Right ventricle myocardium superior (tissue), 1 donor: Measurements from ENCODE around the gene QARS1. TPM values are rescaled to one million over a fixed set of nuclear protein-coding genes. Genes with fewer than 3 reads are reported as not detected.

Experiments used
- ATAC-seq: fragments of 200-7000 bp; cut with Tn5 transposase; one replicate; pipeline ENCODE4 v1.9.1; 2020; ENCODE audit warnings: mild to moderate bottlenecking; ENCODE audit not compliant: poor library complexity
- DNase-seq: peaks from one replicate; pipeline ENCODE4 v3.0.0-alpha.2; 2020
- intact Hi-C: fragments of 100-400 bp; cut with DNase I; formaldehyde crosslinking; loops from one replicate; pipeline ENCODE4 v1.11.2; 2022
- long read RNA-seq: library from polyadenylated mRNA; unstranded; transcript quantifications from one replicate; pipeline ENCODE4 v2.0.0, GENCODE V29; 2021
- total RNA-seq: library from RNA; stranded (reverse); fragmentation: NEBNext Ultra II Directional; extraction: Animal tissue kit (Norgen Biotek cat#: 25700); gene quantifications from one replicate; pipeline ENCODE4 v1.2.1, GENCODE V29; 2021
- donor health status: DM: no; HTN: yes; CAD: no; lungs with severe emphysema.

The QARS1 gene
- total RNA-seq, result 207 TPM
- long read RNA-seq, transcript QARS-201 (24 exons, 2,827 nt), result major isoform, 308 of 490 reads
- long read RNA-seq, transcript QARS-209 (23 exons, 2,362 nt), result minor isoform, 80 of 490 reads
- long read RNA-seq, partial matches to known transcripts, result 53 of 490 reads
- long read RNA-seq, other reads (novel, unspliced or antisense), result 49 of 490 reads

DNA sequence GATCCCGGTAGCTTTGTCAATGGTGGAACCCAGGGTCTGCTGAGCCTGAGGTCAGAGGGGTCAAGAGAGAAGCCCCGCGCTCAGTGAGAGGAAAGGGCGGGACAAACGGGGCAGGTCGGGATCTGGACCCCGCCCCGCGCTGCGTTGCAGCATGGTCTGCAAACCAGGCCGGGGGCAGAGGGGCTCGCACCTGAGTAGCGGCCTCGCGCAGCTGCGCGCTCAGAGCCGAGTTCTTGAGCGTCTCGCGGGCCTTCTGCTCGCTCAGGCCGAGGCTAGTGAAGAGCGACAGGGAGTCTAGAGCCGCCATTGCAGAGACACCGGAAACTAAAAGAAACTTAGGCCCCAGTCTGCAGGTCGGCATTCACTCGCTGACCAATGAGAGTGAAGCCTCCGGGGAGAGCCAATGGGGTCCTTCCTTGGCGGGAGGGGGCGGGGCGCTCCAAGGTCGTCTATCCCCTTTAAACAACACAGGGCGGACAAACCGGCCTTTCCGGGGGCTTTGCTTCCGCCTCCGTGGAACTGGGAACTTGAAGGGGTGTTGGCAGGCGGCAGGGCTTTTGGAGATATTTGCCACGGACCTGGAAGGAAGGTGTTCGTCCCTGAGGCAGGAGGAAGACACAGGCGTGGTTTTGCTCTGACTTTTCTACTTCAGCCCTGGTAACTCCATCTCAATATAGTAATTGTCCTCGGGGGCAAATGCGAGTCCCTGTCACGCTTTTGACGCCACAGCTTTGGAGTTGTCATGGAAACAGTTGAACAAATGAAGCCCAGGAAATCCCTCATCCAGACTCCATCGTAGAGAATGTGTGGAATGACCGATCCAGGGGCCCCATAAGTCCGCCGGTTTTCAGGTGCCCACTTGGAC lies at the start of gene QARS1:
Gene QARS1, minus strand, starts transcription at position 331 of the 865 bp plus-strand sequence. Its CDS starts 24 bp downstream, at position 307.
- ATAC-seq (peak; percentile 98), DNase-seq (peak; percentile 97)
- intact Hi-C loops, result no loop called here

DNA sequence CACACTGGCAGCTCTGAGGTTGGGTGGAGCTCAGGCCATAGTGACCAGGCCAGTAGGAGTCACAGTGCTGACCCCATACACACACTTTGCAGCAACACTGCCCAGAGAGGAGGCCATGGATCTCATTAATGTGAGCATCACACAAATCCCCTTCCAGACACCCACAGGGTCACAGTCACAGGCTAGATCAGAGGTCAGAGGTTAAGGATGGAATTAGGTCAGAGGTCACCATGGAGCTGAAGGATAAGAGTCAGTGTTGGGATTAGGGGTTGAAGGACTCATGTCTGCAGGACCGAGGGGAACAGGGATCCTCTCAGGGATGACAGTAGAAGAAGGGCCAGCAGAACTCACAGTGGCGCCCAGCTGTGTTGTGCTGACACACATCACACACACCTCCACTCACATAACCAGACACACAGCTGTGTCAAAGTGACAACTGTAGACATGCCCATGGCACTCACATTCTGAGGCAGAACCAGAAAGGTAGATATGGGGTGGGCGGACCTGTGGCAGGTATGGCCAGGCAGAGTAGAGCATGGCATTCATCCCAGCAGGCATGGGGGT lies 48.9 kb upstream of the QARS1 start:
- ATAC-seq, result no peak
- intact Hi-C loops, result no loop called here

DNA sequence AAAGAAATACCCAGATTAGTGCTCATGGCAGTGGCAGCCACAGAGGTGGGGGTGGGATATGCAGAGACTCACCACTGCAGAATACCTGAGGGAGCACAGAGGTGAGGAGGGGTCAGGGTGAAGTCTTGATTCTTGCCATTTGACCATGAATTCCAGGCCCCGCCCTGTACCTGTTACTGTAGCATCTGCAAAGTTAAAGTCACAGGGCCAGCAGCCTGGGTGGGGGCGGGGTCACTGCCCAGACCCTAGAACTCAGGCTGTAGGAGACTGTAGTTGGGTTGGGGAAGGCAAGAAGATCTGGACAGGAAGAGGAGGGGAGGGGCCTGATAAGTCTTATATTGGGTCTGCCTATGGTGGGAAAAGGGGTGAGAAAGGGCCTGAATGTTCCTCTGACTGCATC lies 47.1 kb upstream of the QARS1 start:
- DNase-seq, result no peak
- no peak for ATAC-seq
- intact Hi-C loops, result no loop called here

More for the DNA sequence above, 48.9 kb upstream of the QARS1 start:
- no peak for DNase-seq

DNA sequence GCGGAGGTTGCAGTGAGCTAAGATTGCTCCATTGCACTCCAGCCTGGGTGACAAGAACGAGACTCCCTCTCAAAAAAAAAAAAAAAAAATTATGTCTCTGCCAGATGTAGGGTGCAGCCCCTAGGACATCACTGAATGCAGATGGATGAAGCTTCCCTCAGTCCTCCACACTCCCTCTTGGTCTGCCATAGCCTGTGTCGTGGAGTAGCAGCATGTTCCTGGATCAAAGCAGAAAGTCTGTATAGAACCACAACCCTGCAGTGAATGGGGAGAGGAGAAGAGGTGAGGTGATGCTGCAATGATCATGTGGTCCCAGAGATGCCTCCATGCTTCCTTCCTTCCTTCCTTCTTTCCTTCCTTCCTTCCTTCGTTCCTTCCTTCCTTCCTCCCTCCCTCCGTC lies 43.6 kb upstream of the QARS1 start:
- DNase-seq (no peak), ATAC-seq (no peak)
- intact Hi-C loops, result no loop called here

DNA sequence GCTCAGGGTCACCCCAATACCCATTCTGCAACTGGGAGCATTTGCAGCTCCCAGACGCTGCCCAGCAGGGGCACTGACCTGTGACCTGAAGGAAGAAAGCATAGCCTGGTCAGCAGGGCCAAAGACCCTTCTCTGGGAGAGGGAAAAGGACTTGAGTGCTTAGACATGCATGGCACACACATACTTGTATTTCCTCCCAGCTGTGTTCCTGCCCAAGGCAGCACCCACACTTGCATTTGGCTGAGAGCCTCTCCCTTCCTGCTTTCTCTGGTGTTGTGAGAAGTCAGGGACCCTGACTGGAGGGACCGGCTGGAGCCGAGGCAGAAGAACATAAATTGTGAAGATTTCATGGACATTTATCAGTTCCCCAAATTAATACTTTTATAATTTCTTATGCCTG lies 35.5 kb upstream of the QARS1 start:
- intact Hi-C loops, result no loop called here
- no peak for DNase-seq
- no peak for ATAC-seq

DNA sequence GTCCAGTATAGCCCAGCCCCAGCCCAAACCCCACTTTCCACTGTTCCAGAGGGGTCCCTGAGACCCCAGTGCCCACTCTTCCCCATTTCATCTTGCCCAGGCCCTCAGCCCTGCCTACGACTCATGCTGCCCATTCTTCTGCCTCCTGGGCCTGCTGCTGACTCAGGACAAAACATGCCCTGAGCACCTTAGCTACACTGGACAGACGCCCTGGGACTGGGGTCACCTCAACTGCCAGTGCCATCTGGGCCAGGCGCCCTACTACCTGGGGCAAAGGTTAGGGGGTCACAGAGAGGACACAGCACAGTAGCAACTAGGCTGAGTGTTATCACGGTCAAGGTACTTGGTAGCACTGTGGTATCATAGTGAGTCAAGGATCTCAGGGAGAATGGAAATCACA lies 30.9 kb upstream of the QARS1 start:
- ATAC-seq (no peak), DNase-seq (no peak)
- intact Hi-C loops, result no loop called here

DNA sequence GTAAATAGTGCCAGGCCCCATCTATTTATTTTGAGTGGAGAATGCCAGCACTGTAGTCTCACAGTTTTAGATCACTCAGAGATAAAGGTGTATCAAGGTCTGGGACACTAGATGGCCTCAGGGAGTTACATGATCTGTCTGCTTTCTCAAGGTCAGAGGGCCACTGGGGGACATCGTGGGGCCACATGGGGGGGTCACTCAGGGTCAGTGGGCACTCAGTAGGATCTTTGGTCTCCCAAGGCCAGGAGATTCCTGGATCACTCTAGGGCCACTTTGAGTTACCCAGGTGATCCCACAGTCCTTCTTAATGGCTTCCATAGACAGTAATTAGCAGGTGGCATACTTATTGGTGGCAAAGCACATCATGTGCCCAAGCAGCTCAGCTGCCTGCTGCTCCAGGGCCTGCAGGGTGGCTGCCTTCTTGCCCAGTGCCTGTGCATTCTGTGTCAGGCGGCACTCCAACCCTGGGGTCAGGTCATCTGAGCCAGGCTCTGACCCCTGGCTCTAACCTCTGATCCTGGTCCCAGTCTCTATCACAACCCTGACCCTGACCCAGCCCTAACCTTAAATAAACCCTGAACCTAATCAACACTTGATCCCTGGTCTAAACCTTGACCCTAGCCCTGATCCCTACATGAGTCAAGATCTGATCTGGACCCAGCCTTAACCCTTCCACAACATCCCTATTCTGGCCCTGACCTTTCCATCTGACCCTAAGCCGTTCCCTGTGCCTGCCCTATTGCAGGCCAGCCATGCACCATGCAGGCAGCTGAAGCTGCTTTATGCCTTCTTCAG lies 30.1 kb upstream of the QARS1 start:
- ATAC-seq, result no peak

DNA sequence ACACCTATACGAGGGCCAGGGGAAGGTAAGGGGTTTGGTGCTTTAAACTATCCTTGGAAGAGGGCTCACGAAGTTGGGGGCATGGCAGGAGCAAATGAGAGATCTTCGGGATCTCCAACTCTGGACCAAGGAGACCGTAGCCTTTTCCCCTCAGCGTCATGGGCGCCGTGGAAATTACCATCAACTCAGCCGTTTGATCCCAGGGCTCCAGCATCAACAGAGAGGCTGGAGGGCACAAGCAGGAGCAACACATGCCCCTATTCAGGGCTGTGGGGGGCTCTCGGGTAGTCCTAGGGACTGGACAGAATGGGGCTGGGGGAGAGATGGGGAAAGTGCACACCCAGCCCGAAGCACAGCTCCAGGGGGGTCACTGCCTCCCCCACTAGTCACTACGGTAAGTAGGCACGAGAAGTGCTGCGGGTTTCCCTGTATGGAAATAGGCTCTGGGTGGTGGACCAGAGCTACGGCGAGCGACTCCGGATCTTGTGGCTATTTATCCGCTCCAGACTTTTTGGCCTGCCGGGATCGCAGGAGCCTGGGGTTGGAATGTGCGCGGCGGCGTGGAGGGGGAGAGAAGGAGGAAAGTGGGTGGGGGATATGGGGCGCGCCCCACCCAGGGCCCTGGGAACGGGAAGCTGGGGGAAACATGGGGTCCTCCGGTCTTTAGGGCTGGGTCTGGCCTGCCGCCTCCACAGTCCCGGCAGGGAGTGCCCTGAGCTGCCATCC lies 28.8 kb upstream of the QARS1 start:
- ATAC-seq, result peak; percentile 90
- DNase-seq, result peak; percentile 92
- intact Hi-C loops, result no loop called here

More for the DNA sequence above, 30.1 kb upstream of the QARS1 start:
- no peak for DNase-seq
- intact Hi-C loops, result no loop called here

DNA sequence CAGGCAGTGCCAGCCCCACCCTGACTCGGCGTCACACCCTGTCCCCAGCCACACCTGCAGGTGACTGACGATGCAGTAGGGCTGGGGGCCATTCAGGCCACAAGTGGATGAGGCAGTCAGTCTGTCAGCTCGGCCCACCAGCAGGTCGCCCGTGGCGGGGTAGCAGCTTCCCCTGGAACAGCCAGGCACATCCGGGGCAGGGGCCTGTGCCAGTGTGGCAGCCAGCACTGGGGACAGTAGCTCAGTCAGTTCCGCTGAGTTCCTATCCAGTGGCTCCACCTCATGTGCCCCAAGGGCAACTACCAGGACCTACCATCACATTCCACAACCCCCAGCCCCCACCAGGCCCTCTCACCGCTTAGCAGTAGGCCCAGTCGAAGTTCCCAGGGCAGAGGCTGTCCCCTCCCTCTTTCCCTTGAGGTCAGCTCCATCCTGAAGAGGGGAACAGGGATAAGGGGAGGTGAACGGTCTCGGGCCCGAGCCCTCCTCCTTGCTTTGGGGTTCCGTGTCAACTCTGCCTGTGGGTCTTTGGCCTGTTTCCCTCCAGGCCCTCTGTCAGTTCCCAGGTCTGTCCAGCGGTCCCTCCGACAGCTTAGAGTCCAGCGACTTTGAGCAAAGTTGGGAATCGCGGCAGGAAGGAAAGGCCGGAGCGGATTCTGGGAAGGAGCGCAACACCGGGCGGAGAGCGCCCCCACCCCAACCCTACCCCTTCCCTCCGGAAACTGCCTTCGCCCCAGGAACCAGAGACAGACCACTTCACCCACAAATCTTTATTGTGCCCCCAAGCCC lies 28.1 kb upstream of the QARS1 start, which contains the start of gene LAMB2:
Gene LAMB2, minus strand, starts transcription at position 614 of the 789 bp plus-strand sequence. Its CDS starts 183 bp downstream, at position 431.
- ATAC-seq (peak; percentile 90), DNase-seq (peak; percentile 84)
- intact Hi-C loops, result no loop called here

DNA sequence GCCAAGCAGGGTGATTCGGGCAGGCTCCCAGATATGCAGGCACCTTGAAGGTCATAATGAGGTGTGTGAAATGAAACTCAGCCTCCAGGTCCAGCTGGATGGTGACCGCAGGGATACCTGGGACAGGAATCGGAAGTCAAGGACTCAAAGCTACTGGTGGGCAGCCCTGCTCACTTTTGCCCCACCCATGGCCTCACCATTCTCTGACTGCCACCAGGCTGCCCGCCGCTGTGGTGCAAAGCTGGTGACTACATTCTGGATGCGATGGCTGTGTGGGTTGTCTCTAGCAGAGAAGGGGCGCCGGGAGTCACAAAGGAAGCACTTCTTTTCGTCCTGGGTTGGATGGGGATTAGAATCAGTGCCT lies 27.5 kb upstream of the QARS1 start:
- intact Hi-C loops, result no loop called here
- DNase-seq (no peak), ATAC-seq (no peak)

DNA sequence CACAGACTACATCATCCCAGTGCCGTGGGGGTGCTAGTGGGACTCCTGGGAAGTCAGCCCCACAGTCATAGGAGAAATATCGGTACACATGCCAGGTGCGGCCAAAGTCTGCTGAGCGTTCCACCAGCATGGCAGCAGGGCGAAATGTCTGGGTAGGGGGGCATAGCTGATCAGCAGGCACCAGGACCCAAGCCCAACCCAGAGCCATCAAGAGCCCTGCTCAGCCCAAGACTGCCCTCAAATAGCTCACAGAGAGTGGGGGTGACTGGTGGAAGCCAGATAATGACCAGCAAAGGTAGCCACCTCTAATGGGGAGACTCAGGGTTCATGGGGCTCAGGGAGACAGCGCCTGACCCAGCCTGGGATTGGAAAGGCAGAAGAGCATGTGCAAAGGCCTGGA lies 27.0 kb upstream of the QARS1 start:
- DNase-seq (no peak), ATAC-seq (no peak)
- intact Hi-C loops, result no loop called here

DNA sequence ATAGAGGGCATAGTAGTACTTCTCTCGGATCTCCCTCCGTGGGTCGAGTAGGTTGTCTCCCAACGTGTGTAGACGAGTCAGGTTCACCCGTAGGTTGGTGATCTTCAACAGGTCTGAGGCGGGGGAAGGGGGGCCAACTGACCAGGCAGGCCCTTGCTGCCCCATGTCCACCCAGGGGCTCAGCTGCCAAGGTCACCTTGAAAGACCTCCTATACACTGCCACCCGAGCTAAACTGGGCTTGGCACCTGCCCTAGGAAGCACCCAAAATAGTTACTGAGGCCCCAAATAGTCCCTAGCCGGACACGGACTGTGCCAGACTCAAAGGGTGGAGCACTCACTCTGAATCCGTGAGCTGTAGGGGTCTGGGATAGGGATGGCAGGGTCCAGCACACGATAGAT lies 26.5 kb upstream of the QARS1 start:
- DNase-seq (no peak), ATAC-seq (peak; percentile 6)
- intact Hi-C loops, result no loop called here

DNA sequence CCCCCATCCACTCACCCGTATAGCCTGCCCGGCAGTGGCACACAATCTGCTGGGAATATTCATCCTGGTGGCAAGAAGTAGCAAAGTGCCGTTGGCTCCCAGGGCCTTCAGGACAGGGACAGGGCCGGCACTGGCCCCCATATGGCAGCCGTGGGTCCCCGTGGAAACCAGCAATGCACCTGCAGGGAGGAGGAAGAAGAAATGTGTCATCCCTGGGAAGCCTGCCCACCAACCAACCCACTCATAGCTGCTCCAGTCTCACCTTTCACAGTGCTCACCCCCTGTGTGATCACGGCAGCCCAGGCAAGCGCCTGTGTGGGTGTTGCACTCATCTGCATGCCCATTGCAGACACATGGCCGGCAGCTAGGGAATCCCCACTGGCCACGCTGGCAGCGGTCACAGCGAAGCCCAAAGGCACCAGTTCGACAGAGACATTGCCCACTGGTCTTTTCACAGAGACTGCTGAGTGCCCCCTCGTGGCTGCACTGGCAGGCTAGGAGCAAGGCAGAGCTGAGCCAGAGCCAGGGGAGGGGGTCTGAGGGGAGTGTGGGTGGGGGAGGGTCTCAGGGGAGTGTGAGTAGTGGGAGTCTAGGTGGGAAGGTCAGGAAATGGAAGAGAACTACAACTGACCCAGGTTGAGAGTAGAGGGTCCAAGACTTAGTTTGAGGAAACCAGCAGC lies 20.6 kb upstream of the QARS1 start:
- ATAC-seq (no peak), DNase-seq (no peak)
- intact Hi-C loops, result no loop called here

DNA sequence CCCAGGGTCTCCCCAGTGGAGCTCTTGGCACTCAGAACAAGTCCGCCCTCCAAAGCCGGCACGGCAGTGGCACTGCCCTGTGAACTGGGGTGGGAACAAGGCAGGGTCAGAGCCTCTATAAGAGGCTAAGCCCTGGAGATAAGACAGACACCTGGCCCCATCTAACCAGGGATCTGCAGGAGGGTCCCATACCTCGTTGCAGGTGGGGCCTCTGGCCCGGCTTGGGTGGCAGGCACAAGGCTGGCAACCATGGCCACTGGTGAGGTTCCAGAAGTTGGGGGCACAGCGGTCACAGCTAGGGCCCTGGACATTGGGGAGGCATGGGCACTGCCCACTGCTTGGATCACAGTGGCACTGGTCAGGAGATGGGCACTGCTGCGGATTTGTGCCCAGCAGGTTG lies 19.6 kb upstream of the QARS1 start:
- intact Hi-C loops, result no loop called here
- DNase-seq (no peak), ATAC-seq (no peak)

DNA sequence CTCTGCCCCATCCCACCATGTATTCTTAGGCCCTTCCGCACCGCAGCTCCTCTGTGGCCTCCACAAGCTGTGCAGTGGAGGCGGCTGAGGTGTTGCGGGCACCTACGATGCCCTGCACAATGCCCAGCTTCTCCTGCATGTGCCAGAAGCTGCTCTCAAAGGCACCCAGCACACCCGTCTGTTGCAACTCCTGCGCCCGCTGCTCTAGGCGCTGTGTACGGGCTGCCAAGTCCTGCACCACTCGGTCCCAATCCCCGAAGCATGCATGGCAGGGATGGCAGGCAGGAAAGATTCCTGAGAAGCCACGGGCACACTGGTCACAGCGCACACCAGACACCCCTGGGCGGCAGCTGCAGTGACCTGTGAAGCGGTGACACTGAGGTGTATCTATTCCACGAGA lies 19.1 kb upstream of the QARS1 start:
- intact Hi-C loops, result no loop called here
- ATAC-seq (no peak), DNase-seq (no peak)

DNA sequence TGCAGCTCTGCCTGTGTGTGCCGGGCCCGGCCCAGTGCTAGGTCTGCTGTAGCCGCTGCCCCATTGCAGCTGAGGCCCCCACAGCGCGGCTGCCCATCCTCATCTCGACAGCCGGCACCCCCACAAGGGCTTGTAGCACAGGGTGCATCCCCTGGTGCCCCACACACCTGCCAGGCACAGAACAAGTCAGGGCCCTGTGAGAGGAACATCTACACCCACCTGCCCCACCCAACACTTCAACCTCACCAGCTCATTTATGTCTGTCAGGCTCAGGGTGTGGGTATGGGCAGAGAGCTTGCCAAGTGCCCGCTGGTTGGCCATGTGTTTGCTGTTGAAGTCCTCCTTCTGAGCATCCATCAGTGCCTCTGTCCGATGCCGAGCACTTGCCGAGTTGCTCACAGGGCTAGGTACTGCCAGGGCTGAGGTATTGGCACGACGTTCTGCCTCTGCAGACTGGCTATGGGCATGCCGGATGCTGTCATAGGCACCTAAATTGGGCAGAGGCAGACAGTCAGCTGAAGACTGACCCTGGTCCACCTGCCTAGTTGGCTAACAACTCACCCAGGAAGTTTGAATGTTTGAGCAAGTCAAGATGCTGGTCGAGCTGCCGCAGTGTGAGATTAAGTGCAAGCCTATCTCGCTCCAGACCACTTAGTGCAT lies 18.5 kb upstream of the QARS1 start:
- ATAC-seq (no peak), DNase-seq (no peak)
- intact Hi-C loops, result no loop called here

DNA sequence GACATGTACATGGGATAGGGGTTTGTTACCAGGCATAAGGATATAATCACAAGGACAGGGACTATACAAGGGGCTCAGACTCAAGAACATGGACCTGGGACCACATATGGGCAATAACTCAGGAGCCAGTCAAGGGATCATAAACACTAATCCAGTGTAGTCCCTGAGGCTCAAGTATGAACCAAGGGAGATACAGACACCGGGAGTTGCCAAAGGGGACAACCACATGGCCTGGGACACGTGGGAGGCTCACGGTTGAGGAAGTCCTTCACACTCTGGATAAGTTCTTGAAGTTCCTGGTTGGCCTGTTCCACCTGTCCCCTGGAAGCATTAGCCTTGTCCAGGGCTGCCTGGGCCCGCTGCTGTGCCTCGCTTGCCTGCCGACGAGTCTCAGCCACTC lies 17.9 kb upstream of the QARS1 start:
- intact Hi-C loops, result no loop called here
- ATAC-seq (no peak), DNase-seq (no peak)
